ENCODE data around the gene DIRAS1. TPM values are rescaled to one million over a fixed set of nuclear protein-coding genes. Genes with fewer than 3 reads are reported as not detected.
"Not testable (repeated sequence)": the region's sequence is repeated elsewhere in the genome, so short reads cannot be mapped to it uniquely, and the experiment has no call there.

DIRAS1 gene
- total RNA-seq, 1 experiment from 2014 or later: 7.8 TPM

DNA sequence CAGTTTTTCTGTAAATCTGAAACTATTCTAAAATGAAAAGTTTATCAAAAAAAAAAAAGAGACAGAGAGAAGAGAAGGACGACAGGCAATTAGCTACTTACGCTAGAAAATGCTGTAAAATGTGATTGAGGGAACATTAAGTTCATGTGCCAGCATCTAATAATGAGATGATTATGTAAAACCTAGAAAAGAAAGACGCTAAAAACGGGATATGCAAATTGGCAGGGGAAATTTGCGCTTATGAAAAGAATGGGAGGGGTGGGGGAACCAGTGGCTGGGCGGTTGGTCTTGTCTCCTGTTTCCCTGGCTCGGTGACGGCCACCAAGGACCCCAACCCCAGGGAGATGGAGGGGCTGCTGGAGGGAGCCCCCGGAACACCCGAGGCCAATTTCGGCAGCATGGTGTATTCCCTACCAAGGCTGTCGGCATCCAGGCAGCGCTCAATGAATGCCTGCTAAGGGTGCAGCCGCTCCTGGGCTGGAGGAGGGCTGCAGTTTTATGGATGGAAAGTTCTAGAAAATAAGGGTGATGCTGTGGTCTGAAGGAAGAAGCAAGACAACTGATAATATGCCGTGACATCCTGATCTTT is 52.9 kb downstream of the DIRAS1 start:
- Mint-ChIP-seq H3K9me3 (peaks cover 1 to 4% of the 10 kb centered on the region in 2 experiments; a peak in 4 of 5 replicates), H3K36me3 (ENCODE audit: insufficient read depth in 1 of 3, low read depth in 3 of 3) (no peaks in the 10 kb centered on the region), H3K27ac (no peak overlapping the region), H3K4me1 (peaks cover 0 to 3% of the 10 kb centered on the region in 2 experiments; a peak in 2 of 4 replicates), H3K4me3 (no peak overlapping the region), H3K27me3 (ENCODE audit: low read depth) (peaks cover 1% of the 10 kb centered on the region; the same call in 1 of the 2 replicates)
- Histone ChIP-seq H2BK15ac (ENCODE audit: low read depth, low read length) (no peak overlapping the region), H3K9me3 (ENCODE audit: control insufficient read depth, low read depth, low read length) (no peaks in the 10 kb centered on the region), H2BK12ac (ENCODE audit: insufficient read length, low read depth, low read length) (no peak overlapping the region), H4K20me1 (ENCODE audit: control insufficient read depth, insufficient read depth, insufficient read length) (no peaks in the 10 kb centered on the region), H2AFZ (ENCODE audit: low read length) (no peak overlapping the region), H3K79me1 (ENCODE audit: insufficient read depth, low read depth, low read length, poor library complexity, severe bottlenecking) (no peaks in the 10 kb centered on the region), H3K4me1 (ENCODE audit: insufficient read depth, low read length) (no peaks in the 10 kb centered on the region), H3K18ac (ENCODE audit: insufficient read length, low read depth, low read length) (no peak overlapping the region), H4K5ac (ENCODE audit: insufficient read length, low read depth, low read length) (no peak overlapping the region), H4K8ac (replicated peaks; ENCODE audit: insufficient read length, low read depth, low read length) (no peak overlapping the region), H2BK5ac (ENCODE audit: insufficient read length, low read length) (no peak overlapping the region), H3K79me2 (ENCODE audit: insufficient read depth, low read length) (no peaks in the 10 kb centered on the region), H2AK5ac (ENCODE audit: insufficient read length, low read length) (no peak overlapping the region), H3T11ph (ENCODE audit: low read length) (no peak overlapping the region), H3K23me2 (ENCODE audit: insufficient read length, low read depth, low read length, poor library complexity, severe bottlenecking) (no peaks in the 10 kb centered on the region), H3K9ac (ENCODE audit: extremely low read depth, insufficient read length, low read length) (no peak overlapping the region), H2BK20ac (ENCODE audit: low read depth, low read length, poor library complexity, severe bottlenecking) (no peak overlapping the region), H3K27ac (ENCODE audit: insufficient read length, low read depth, low read length) (no peak overlapping the region), H3K4me2 (ENCODE audit: insufficient read depth, insufficient read length, low read length) (no peak overlapping the region), H3K14ac (ENCODE audit: insufficient read depth, low read length) (no peak overlapping the region), H3K56ac (ENCODE audit: insufficient read length, low read depth, low read length) (no peak overlapping the region), H3K23ac (ENCODE audit: insufficient read length, low read depth, low read length) (no peak overlapping the region), H4K91ac (ENCODE audit: insufficient read length, low read depth, low read length) (no peak overlapping the region), H3K4ac (ENCODE audit: low read depth, low read length) (no peak overlapping the region), H2BK120ac (ENCODE audit: low read depth, low read length, poor library complexity, severe bottlenecking) (no peak overlapping the region), H3K27me3 (ENCODE audit: insufficient read depth, low read length) (no peaks in the 10 kb centered on the region)
- WGBS (ENCODE audit: extremely low coverage, insufficient read length, low lambda C conversion rate): no CpG with 5 or more reads among the region's 15 CpGs
- TF ChIP-seq, protein P1, sequence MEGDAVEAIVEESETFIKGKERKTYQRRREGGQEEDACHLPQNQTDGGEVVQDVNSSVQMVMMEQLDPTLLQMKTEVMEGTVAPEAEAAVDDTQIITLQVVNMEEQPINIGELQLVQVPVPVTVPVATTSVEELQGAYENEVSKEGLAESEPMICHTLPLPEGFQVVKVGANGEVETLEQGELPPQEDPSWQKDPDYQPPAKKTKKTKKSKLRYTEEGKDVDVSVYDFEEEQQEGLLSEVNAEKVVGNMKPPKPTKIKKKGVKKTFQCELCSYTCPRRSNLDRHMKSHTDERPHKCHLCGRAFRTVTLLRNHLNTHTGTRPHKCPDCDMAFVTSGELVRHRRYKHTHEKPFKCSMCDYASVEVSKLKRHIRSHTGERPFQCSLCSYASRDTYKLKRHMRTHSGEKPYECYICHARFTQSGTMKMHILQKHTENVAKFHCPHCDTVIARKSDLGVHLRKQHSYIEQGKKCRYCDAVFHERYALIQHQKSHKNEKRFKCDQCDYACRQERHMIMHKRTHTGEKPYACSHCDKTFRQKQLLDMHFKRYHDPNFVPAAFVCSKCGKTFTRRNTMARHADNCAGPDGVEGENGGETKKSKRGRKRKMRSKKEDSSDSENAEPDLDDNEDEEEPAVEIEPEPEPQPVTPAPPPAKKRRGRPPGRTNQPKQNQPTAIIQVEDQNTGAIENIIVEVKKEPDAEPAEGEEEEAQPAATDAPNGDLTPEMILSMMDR (conservative IDR thresholded peaks at IDR 0.05): no peak
- DNase-seq: no peak

DNA sequence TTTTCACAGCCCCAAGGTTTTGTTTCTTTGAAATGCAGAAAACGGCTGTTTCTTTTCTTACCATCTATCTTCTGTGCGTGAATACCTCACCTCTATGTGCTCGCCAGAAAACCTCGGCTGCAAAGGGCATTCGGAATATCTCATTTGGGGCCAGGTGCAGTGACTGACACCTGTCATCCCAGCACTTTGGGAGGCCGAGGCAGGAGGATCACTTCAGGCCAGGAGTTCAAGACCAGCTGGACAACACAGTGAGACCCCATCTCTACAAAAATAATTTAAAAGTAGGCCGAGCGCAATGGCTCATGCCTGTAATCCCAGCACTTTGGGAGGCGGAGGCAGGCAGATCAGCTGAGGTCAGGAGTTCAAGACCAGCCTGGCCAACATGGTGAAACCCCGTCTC is 53.8 kb downstream of the DIRAS1 start:
- H2BK20ac ChIP-seq (ENCODE audit: low read depth, low read length, poor library complexity, severe bottlenecking); H3K4me2 ChIP-seq (ENCODE audit: insufficient read depth, insufficient read length, low read length); H2AK5ac ChIP-seq (ENCODE audit: insufficient read length, low read length); H3K4me1 ChIP-seq (ENCODE audit: insufficient read depth, low read length); H3K27ac Mint-ChIP-seq; H2BK120ac ChIP-seq (ENCODE audit: low read depth, low read length, poor library complexity, severe bottlenecking); H3K4ac ChIP-seq (ENCODE audit: low read depth, low read length); H3K23ac ChIP-seq (ENCODE audit: insufficient read length, low read depth, low read length); H3K27me3 Mint-ChIP-seq (ENCODE audit: low read depth); H3K4me3 Mint-ChIP-seq; DNase-seq; H2AFZ ChIP-seq (ENCODE audit: low read length); H3T11ph ChIP-seq (ENCODE audit: low read length); H3K79me1 ChIP-seq (ENCODE audit: insufficient read depth, low read depth, low read length, poor library complexity, severe bottlenecking); H4K8ac ChIP-seq (replicated peaks; ENCODE audit: insufficient read length, low read depth, low read length); H3K36me3 Mint-ChIP-seq (ENCODE audit: insufficient read depth in 1 of 3, low read depth in 3 of 3); H3K79me2 ChIP-seq (ENCODE audit: insufficient read depth, low read length); H3K14ac ChIP-seq (ENCODE audit: insufficient read depth, low read length); H2BK5ac ChIP-seq (ENCODE audit: insufficient read length, low read length); H3K9ac ChIP-seq (ENCODE audit: extremely low read depth, insufficient read length, low read length); H3K9me3 ChIP-seq (ENCODE audit: control insufficient read depth, low read depth, low read length); H3K4me1 Mint-ChIP-seq; H3K56ac ChIP-seq (ENCODE audit: insufficient read length, low read depth, low read length); H4K20me1 ChIP-seq (ENCODE audit: control insufficient read depth, insufficient read depth, insufficient read length); H3K18ac ChIP-seq (ENCODE audit: insufficient read length, low read depth, low read length); H3K27ac ChIP-seq (ENCODE audit: insufficient read length, low read depth, low read length); H4K91ac ChIP-seq (ENCODE audit: insufficient read length, low read depth, low read length); H3K23me2 ChIP-seq (ENCODE audit: insufficient read length, low read depth, low read length, poor library complexity, severe bottlenecking); H2BK12ac ChIP-seq (ENCODE audit: insufficient read length, low read depth, low read length); H3K27me3 ChIP-seq (ENCODE audit: insufficient read depth, low read length); H2BK15ac ChIP-seq (ENCODE audit: low read depth, low read length); H4K5ac ChIP-seq (ENCODE audit: insufficient read length, low read depth, low read length): not testable (repeated sequence)
- H3K9me3 Mint-ChIP-seq: peaks cover 10 to 12% of the 10 kb centered on the region in 2 experiments
- no CpG with 5 or more reads among the region's 10 CpGs for WGBS (ENCODE audit: extremely low coverage, insufficient read length, low lambda C conversion rate)

All from H9 (cell line).